ENCODE measurements around the gene ARF6. TPM values are rescaled to one million over a fixed set of nuclear protein-coding genes. Genes with fewer than 3 reads are reported as not detected.

The ARF6 gene
- total RNA-seq = 61.6 and 64.6 TPM in 2 replicates

GRCh38 chr14:49892636-49893308 lies at the start of gene ARF6:
TSS of gene ARF6 (plus strand) at chr14:49893082. CDS start at chr14:49893737, 655 bp downstream.

GRCh38 chr14:49852301-49853157 lies 40.4 kb upstream of the ARF6 start, which contains the start of gene NEMF:
TSS of gene NEMF (minus strand) at chr14:49852788. CDS start at chr14:49852753, 35 bp downstream.

Other genes with a start within 250 kb of the ARF6 start
- gene POLE2, start 204.9 kb upstream of the ARF6 start, total RNA-seq = 3.9 and 25.7 TPM in 2 replicates
- gene KLHDC1, start 200.0 kb upstream of the ARF6 start, total RNA-seq = 0.65 and 2.2 TPM in 2 replicates
- 34.3 and 42.9 TPM in 2 replicates for gene KLHDC2, start 124.9 kb upstream of the ARF6 start, total RNA-seq
- 15.9 and 23.5 TPM in 2 replicates for gene NEMF, start 40.3 kb upstream of the ARF6 start, total RNA-seq
- gene VCPKMT, start 223.5 kb downstream of the ARF6 start, total RNA-seq = 3.4 and 4.9 TPM in 2 replicates